Caco-2 (cell line): ENCODE data around the gene TBCK. TPM values are rescaled to one million over a fixed set of nuclear protein-coding genes. Genes with fewer than 3 reads are reported as not detected.

Experiments
- BruUV-seq: library from RNA; stranded (reverse); fragments of 400-500 nt; replicated peaks from 2 replicates; lab custom pipeline; 2021; lab: Mats Ljungman, UMichigan
- CTCF ChIA-PET: fragments of 300-600 bp; sonication (Branson Sonifier 250); formaldehyde crosslinking; loops from one replicate; lab custom pipeline; 2022; ENCODE audit warnings: antibody characterized with exemption; lab: Charles Lee
- POLR2A ChIA-PET: fragments of 300-600 bp; sonication (Branson Sonifier 250); formaldehyde crosslinking; loops from one replicate; lab custom pipeline; 2022; ENCODE audit warnings: antibody characterized with exemption; lab: Charles Lee
- DNase-seq, 2 experiments: peaks; one replicate each; pipeline versions ENCODE4 v3.0.0 to v3.0.0-alpha.2; 2020 to 2022
- H3K27me3 ChIP-seq: replicated peaks from 2 replicates; pipeline ENCODE4 v1.6.0; 2011; ENCODE audit warnings: low read length; ENCODE audit not compliant: control insufficient read depth, insufficient read depth
- H3K36me3 ChIP-seq: 2 replicates; pipeline ENCODE4 v1.5.1; 2011; ENCODE audit warnings: low read length; ENCODE audit not compliant: control insufficient read depth, insufficient read depth
- H3K4me1 ChIP-seq: fragments of 250-450 bp; sonication (Bioruptor Pico); 2 replicates; pipeline ENCODE4 v1.5.1; 2020; ENCODE audit warnings: mild to moderate bottlenecking
- H3K4me3 ChIP-seq: 2 replicates; pipeline ENCODE4 v1.5.1; 2011; ENCODE audit warnings: low read depth, mild to moderate bottlenecking, control low read depth, low read length
- H3K9me3 ChIP-seq: fragments of 250-450 bp; sonication (Bioruptor Pico); 2 replicates; pipeline ENCODE4 v1.5.1; 2020; ENCODE audit warnings: mild to moderate bottlenecking, moderate library complexity
- H3K27ac Mint-ChIP-seq: one replicate; pipeline ENCODE4 v1.8.0; 2022; ENCODE audit warnings: mixed read lengths; ENCODE audit not compliant: unreplicated experiment
- H3K27me3 Mint-ChIP-seq: one replicate; pipeline ENCODE4 v1.8.0; 2022; ENCODE audit warnings: mixed read lengths; ENCODE audit not compliant: insufficient read depth, unreplicated experiment
- H3K36me3 Mint-ChIP-seq: one replicate; pipeline ENCODE4 v1.8.0; 2022; ENCODE audit warnings: mild to moderate bottlenecking, mixed read lengths; ENCODE audit not compliant: insufficient read depth, unreplicated experiment
- H3K4me1 Mint-ChIP-seq: one replicate; pipeline ENCODE4 v1.8.0; 2022; ENCODE audit warnings: low read depth, mixed read lengths; ENCODE audit not compliant: unreplicated experiment
- H3K4me3 Mint-ChIP-seq: one replicate; pipeline ENCODE4 v1.8.0; 2022; ENCODE audit warnings: mild to moderate bottlenecking, moderate library complexity, mixed read lengths; ENCODE audit not compliant: unreplicated experiment
- H3K9me3 Mint-ChIP-seq: one replicate; pipeline ENCODE4 v1.8.0; 2022; ENCODE audit warnings: mixed read lengths; ENCODE audit not compliant: unreplicated experiment
- intact Hi-C: fragments of 100-400 bp; cut with micrococcal nuclease; formaldehyde crosslinking; loops from one replicate; pipeline ENCODE4 v1.10.0; 2022; ENCODE audit not compliant: unreplicated experiment
- total RNA-seq: library from RNA; stranded (reverse); gene quantifications from 2 replicates; pipeline ENCODE4 v1.2.3, GENCODE V29; 2022
- TF ChIP-seq, protein P1 (sequence below), 2 experiments: fragments of 200-600 bp in 1 of 2; IDR thresholded peaks; 1 replicate in 1 of 2; 2 replicates in 1 of 2; pipeline versions ENCODE4 v1.5.1 to v1.8.0; 2011 to 2022; ENCODE audit warnings: antibody characterized with exemption in 1 of 2, control low read depth in 1 of 2, inconsistent platforms in 1 of 2, low read depth in 1 of 2, low read length in 1 of 2, mild to moderate bottlenecking in 1 of 2, moderate library complexity in 1 of 2; ENCODE audit not compliant: insufficient read depth in 1 of 2, severe bottlenecking in 1 of 2, unreplicated experiment in 1 of 2

The TBCK gene
- total RNA-seq, 1 experiment from 2014 or later: 51.1 TPM

- no peaks in the 10 kb centered on the region for H3K27me3 ChIP-seq
- POLR2A ChIA-PET: interaction anchor here (0.6 to 0.7 kb wide), 2 partner anchors 48 to 49 kb away, joined by 3 to 4 read pairs; partner anchors contain the start of gene TBCK
- Mint-ChIP-seq H3K9me3 (no peaks in the 10 kb centered on the region), H3K27me3 (no peaks in the 10 kb centered on the region), H3K27ac (no peak overlapping the region), H3K4me1 (peaks cover 42% of the 10 kb centered on the region), H3K36me3 (peaks cover 12% of the 10 kb centered on the region), H3K4me3 (no peak overlapping the region)
- BruUV-seq: no TSS peak
- H3K9me3 ChIP-seq: no peaks in the 10 kb centered on the region
- no peak overlapping the region for H3K4me3 ChIP-seq
- H3K4me1 ChIP-seq: peaks cover 69% of the 10 kb centered on the region
- no peaks in the 10 kb centered on the region for H3K36me3 ChIP-seq
- DNase-seq: peak in 1 of 2 experiments; percentile 57
- TF ChIP-seq, protein P1, sequence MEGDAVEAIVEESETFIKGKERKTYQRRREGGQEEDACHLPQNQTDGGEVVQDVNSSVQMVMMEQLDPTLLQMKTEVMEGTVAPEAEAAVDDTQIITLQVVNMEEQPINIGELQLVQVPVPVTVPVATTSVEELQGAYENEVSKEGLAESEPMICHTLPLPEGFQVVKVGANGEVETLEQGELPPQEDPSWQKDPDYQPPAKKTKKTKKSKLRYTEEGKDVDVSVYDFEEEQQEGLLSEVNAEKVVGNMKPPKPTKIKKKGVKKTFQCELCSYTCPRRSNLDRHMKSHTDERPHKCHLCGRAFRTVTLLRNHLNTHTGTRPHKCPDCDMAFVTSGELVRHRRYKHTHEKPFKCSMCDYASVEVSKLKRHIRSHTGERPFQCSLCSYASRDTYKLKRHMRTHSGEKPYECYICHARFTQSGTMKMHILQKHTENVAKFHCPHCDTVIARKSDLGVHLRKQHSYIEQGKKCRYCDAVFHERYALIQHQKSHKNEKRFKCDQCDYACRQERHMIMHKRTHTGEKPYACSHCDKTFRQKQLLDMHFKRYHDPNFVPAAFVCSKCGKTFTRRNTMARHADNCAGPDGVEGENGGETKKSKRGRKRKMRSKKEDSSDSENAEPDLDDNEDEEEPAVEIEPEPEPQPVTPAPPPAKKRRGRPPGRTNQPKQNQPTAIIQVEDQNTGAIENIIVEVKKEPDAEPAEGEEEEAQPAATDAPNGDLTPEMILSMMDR (IDR thresholded peaks at IDR 0.05; ENCODE audit: insufficient read depth in 1 of 2, low read depth in 1 of 2, low read length in 1 of 2, severe bottlenecking in 1 of 2, unreplicated experiment in 1 of 2): peak; percentile 43 to 60
- intact Hi-C loops: loop anchor here (1.0 to 10.0 kb wide), 7 partner anchors 63 to 632 kb away; no protein-coding TSS in a partner anchor
- CTCF ChIA-PET: interaction anchor here (0.6 to 1.3 kb wide), 11 partner anchors 28 to 335 kb away, joined by 3 to 13 read pairs (median 3); partner anchors contain the start of gene TBCK
These were observed 49.8 kb downstream of the TBCK start for GRCh38 chr4:106266201-106266600.

- no peaks in the 10 kb centered on the region for H3K9me3 ChIP-seq
- intact Hi-C loops: loop anchor here (1.0 to 10.0 kb wide), 4 partner anchors 25 to 340 kb away; partner anchors contain the start of genes AIMP1 and TBCK
- TF ChIP-seq, protein P1 (IDR thresholded peaks at IDR 0.05; ENCODE audit: insufficient read depth in 1 of 2, low read depth in 1 of 2, low read length in 1 of 2, severe bottlenecking in 1 of 2, unreplicated experiment in 1 of 2): no peak
- H3K36me3 Mint-ChIP-seq: peaks cover 12% of the 10 kb centered on the region
- ChIA-PET POLR2A (interaction anchor here (0.6 to 1.2 kb wide), 4 partner anchors 42 to 101 kb away, joined by 3 to 5 read pairs (median 4); partner anchors contain the start of genes AIMP1 and TBCK), CTCF (interaction anchor here (1.0 kb wide), 2 partner anchors 42 to 51 kb away, joined by 4 read pairs; partner anchors contain the start of gene TBCK)
- peak; percentile 41 to 54 for DNase-seq
- peaks cover 47% of the 10 kb centered on the region for H3K4me1 Mint-ChIP-seq
- H3K4me3 ChIP-seq: no peak overlapping the region
- no peaks in the 10 kb centered on the region for H3K9me3 Mint-ChIP-seq
- H3K27me3 ChIP-seq: no peaks in the 10 kb centered on the region
- H3K4me3 Mint-ChIP-seq: peak overlapping the region; percentile 37
- peaks cover 82% of the 10 kb centered on the region for H3K4me1 ChIP-seq
- H3K27ac Mint-ChIP-seq: peak overlapping the region; percentile 63
- no peaks in the 10 kb centered on the region for H3K36me3 ChIP-seq
- BruUV-seq: no TSS peak
- no peaks in the 10 kb centered on the region for H3K27me3 Mint-ChIP-seq
These were observed 51.7 kb downstream of the TBCK start for GRCh38 chr4:106264331-106264728.

- TSS peak; percentile 71 for BruUV-seq
- Mint-ChIP-seq H3K4me3 (peak overlapping the region; percentile 37), H3K4me1 (peaks cover 49% of the 10 kb centered on the region), H3K9me3 (no peaks in the 10 kb centered on the region), H3K36me3 (peaks cover 12% of the 10 kb centered on the region), H3K27ac (peak overlapping the region; percentile 63), H3K27me3 (no peaks in the 10 kb centered on the region)
- TF ChIP-seq, protein P1 (IDR thresholded peaks at IDR 0.05; ENCODE audit: insufficient read depth in 1 of 2, low read depth in 1 of 2, low read length in 1 of 2, severe bottlenecking in 1 of 2, unreplicated experiment in 1 of 2): no peak
- no peak for DNase-seq
- ChIA-PET CTCF (interaction anchor here (1.0 kb wide), 2 partner anchors 43 to 52 kb away, joined by 4 read pairs; partner anchors contain the start of gene TBCK), POLR2A (interaction anchor here (0.6 to 1.2 kb wide), 3 partner anchors 43 to 60 kb away, joined by 4 to 5 read pairs (median 4); partner anchors contain the start of genes AIMP1 and TBCK)
- Histone ChIP-seq H3K4me1 (peaks cover 88% of the 10 kb centered on the region), H3K9me3 (no peaks in the 10 kb centered on the region), H3K27me3 (no peaks in the 10 kb centered on the region), H3K36me3 (no peaks in the 10 kb centered on the region), H3K4me3 (no peak overlapping the region)
- intact Hi-C loops: loop anchor here (1.0 to 10.0 kb wide), 4 partner anchors 24 to 341 kb away; partner anchors contain the start of genes AIMP1 and TBCK
These were observed 52.2 kb downstream of the TBCK start for GRCh38 chr4:106263594-106264330.
